CD4-positive, alpha-beta T cell treated with Interleukin-12 subunit alpha and Interleukin-12 subunit beta, for 1 hour (primary cell): ENCODE data around the gene PRICKLE4.
A peak's percentile ranks its signal among the peaks of the same experiment; 100 is the strongest.

Experiments used
- DNase-seq: peaks from one replicate; pipeline ENCODE4 v3.0.0-alpha.2; 2020

Gene PRICKLE4

DNA sequence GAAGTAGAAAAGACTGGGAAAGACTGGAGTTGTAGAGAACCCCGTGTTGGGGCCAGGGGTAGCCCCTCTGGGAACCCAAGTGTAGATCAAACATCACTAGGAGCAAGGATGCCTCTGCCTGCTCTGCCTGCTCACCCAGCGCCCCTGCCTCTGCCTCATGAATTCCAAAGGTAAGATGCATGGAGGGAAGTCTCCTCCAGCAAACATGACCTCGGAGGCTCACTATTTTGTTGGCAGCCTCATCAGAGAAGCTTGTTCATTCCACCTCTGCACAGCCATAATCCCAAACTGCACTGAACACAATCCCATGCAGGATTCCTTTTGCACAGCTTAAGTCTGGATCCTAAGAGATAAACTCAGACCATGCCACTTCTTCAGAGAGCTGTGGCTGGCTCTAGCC lies 5.7 kb upstream of the PRICKLE4 start:
- no peak for DNase-seq

- no peak for DNase-seq
Measured at GRCh38 chr6:41775293-41775882, 5.2 kb upstream of the PRICKLE4 start.

- DNase-seq: no peak
Measured at GRCh38 chr6:41777551-41778285, 2.9 kb upstream of the PRICKLE4 start.

- no peak for DNase-seq
Measured at GRCh38 chr6:41778895-41779294, 1.7 kb upstream of the PRICKLE4 start.

- no peak for DNase-seq
Measured at GRCh38 chr6:41779336-41779735, 1.2 kb upstream of the PRICKLE4 start.

DNA sequence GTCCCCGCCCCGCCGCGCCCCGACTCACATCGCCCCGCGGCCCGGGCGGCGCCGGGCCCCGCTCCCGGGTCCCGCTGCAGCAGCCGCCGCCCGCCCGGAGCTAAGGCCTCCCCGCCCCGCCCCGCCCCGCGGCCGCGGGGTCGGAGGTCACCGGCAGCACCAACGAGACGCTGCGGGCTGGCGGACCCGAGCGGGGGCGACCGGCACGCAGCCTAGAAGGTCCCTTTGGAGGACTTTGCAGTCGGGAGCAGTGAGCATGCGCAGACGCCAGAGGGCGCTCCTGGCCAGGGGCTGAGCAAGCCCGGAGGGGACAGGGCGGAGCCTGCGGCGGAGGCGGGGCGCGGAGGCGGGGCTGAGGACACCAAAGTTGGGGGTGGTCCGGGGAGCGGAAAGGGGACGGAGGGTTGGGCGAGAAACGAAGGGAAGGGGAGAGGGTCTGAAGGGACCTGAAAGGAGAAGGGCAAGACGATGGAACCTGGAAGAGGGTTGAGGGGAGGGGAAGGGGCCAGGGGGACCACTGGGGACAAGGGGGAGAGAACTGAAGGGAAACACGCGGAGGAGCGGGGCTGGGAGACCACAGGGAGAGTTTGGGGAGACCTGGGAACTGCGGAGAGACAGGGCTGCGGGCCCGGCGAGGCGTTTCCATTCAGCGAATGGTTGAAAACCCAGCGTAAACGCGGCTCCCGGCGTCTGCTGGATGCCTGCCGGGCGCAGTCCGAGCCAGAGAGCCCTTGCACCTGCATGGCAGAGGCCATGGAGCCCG lies 613 bp upstream of the PRICKLE4 start, which contains the start of gene FRS3:
Gene FRS3, minus strand, starts transcription at position 113 of the 763 bp plus-strand sequence. CDS start 2,913 bp downstream, outside the sequence.
- DNase-seq: peak; percentile 99

DNA sequence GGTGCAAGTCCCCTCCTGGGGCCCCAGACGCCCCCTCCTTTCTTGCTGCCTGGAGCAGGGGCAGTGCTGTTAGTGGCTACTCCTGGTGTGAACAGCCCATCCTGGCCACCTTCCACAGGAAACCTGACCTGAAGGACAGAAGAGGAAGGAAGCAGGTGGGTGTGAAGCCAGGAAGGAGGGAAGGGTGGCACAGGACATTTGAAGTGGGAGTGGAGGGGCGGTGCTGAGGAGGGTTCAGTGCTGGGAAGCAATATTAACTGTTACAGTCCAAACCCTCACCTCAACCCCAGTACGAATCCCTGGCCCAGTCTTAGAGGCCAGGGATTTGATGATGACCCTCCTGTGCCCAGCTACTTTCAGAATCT lies 766 bp downstream of the PRICKLE4 start:
- no peak for DNase-seq

- DNase-seq: no peak
Measured at GRCh38 chr6:41783106-41783780, 2.7 kb downstream of the PRICKLE4 start.

DNA sequence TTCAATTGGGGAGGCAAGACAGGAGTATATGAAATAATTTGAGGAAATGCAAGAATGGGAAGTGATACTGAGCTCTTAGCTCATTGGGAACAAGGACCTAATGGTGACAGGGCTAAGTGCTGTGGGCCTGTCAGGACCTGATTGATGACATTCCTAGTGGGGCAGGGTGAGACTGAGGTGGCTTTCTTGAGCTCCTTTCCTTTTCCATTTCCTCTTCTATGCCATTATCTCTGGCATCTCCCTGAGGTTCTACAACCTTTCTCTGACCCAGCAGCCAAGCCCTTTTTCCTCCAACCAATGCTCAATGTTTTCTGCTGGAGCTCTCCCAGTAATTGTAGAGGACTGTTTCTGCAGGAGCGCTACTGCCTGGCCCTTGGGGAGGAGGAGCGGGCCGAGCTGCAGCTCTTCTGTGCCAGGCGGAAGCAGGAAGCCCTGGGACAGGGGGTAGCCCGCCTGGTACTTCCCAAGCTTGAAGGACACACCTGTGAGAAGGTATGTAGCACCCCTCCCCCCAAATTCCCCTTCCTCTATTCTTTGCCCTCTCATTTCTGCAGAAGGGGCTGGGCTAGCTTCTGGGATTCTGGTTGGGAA lies 4.1 kb downstream of the PRICKLE4 start:
- no peak for DNase-seq

DNA sequence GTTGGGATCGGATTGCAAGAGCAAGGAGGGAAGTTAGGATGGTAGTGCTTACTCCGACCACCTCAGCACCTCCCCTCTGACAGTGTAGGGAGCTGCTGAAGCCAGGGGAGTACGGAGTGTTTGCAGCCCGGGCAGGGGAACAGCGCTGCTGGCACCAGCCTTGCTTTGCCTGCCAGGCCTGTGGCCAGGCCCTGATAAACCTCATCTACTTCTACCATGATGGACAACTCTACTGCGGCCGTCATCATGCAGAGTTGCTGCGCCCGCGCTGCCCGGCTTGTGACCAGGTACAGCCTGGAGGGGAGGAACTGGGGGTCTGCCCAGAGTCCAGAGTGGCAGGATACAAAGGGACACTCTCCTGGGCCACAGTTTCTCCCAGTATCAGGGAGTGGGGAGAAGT lies 4.7 kb downstream of the PRICKLE4 start:
- no peak for DNase-seq

- no peak for DNase-seq
Measured at GRCh38 chr6:41785689-41786450, 5.3 kb downstream of the PRICKLE4 start.

GRCh38 chr6:41786451-41787218 lies 6.1 kb downstream of the PRICKLE4 start:
- DNase-seq: peak; percentile 89

GRCh38 chr6:41787219-41787917 lies 6.8 kb downstream of the PRICKLE4 start, which contains the start of gene TOMM6:
TSS of gene TOMM6 (plus strand) at chr6:41787694. CDS start at chr6:41787698, 4 bp downstream.
- peak; percentile 96 for DNase-seq

DNA sequence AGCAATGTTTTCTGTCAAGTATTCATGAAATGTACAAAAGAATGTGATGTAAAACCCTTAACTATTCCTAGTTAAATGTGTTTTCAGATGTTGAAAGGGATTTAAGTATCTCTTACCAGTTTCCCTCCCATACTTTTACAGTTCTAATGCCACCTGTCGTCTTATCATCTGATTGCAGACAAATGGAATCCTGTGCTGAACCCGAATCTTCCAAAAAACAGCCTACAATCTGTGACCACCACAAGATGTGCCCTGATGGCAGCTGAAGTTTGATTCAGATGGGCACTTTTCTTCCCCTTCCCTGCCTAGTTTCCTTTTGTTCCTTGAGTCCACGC lies 8.8 kb downstream of the PRICKLE4 start:
- no peak for DNase-seq

DNA sequence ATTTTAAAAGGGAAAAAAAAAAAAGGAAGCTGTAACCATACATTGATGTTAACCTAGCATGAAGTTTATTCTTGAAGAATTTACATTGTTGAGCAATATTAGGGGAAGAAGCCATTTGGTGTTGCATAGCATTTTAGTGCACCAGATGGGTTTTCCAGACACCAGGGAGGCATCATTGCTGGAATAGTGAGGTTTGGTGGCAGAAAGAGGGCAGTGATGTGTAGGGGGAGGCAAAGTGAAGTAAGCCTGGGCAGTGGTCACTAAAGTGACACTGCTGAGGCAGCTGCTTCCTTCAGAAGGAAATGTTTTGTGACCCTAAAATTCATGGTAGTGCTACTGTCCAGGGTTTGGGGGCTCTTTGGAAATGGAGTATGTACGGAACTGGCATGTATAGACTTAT lies 9.5 kb downstream of the PRICKLE4 start:
- DNase-seq: no peak

DNA sequence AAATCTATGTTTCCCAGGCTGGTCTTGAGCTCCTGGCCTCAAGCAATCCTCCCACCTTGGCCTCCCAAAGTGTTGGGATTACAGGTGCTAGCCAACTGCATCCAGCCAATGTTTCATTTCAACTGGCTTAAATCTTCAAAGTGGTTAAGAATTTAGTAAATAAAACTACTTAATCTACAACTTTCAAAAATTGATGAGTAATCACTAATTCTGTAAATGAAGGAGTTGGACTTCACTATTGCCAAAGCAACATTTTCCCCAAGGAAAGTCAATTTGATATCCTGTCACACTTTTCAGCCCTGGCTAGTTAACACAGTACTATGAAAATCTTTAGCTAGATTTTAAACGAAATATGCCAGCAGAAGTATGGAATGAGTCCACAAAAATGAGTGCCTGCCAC lies 10.7 kb downstream of the PRICKLE4 start:
- DNase-seq: no peak

DNA sequence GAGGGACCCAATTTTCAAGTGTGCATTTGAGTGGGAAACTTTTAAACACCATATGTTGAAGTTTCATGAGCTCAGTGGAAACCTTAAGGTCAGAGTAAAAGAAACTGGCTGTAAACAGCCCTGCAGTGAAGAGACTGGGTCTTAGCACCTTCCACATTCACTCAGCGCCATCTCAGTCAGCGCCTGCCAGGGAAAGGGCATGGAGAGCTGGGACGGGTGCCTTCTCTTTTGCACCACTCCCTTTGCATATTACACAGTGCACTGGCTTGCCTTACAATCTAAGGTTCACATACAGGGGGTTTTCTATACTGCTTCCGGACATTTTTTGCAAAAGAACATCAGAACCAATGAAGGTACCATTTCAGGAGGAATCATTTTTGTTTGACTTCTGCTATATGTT lies 11.4 kb downstream of the PRICKLE4 start:
- no peak for DNase-seq

- no peak for DNase-seq
Measured at GRCh38 chr6:41796474-41796873, 15.9 kb downstream of the PRICKLE4 start.

GRCh38 chr6:41798901-41799558 lies 18.4 kb downstream of the PRICKLE4 start:
- DNase-seq: no peak

- no peak for DNase-seq
Measured at GRCh38 chr6:41799559-41799911, 19.0 kb downstream of the PRICKLE4 start.
